H9 (cell line): ENCODE data around the gene SYT7. TPM values are rescaled to one million over a fixed set of nuclear protein-coding genes. Genes with fewer than 3 reads are reported as not detected.

Source experiments
- DNase-seq: peaks from one replicate; pipeline ENCODE4 v3.0.0-alpha.2; 2017
- H2AFZ ChIP-seq: one replicate; pipeline ENCODE4 v1.6.1; 2013; ENCODE audit warnings: mild to moderate bottlenecking, low read length, control low read depth, moderate library complexity
- H2AK5ac ChIP-seq: 2 replicates; pipeline ENCODE4 v1.6.1; 2013; ENCODE audit warnings: low read length, control low read depth, mixed read lengths; ENCODE audit not compliant: insufficient read length
- H2BK120ac ChIP-seq: one replicate; pipeline ENCODE4 v1.6.1; 2013; ENCODE audit warnings: low read depth, mild to moderate bottlenecking, low read length, control low read depth, inconsistent platforms; ENCODE audit not compliant: poor library complexity, severe bottlenecking
- H2BK12ac ChIP-seq: 2 replicates; pipeline ENCODE4 v1.6.1; 2013; ENCODE audit warnings: low read length, control low read depth, mixed read lengths, low read depth; ENCODE audit not compliant: insufficient read length
- H2BK15ac ChIP-seq: 2 replicates; pipeline ENCODE4 v1.6.1; 2013; ENCODE audit warnings: low read depth, low read length, control low read depth
- H2BK20ac ChIP-seq: one replicate; pipeline ENCODE4 v1.6.1; 2013; ENCODE audit warnings: low read depth, mild to moderate bottlenecking, low read length, control low read depth, inconsistent platforms; ENCODE audit not compliant: poor library complexity, severe bottlenecking
- H2BK5ac ChIP-seq: 2 replicates; pipeline ENCODE4 v1.6.1; 2013; ENCODE audit warnings: low read length, control low read depth, mixed read lengths; ENCODE audit not compliant: insufficient read length
- H3K14ac ChIP-seq: 2 replicates; pipeline ENCODE4 v1.6.1; 2013; ENCODE audit warnings: low read length, control low read depth; ENCODE audit not compliant: insufficient read depth
- H3K18ac ChIP-seq: 2 replicates; pipeline ENCODE4 v1.6.1; 2013; ENCODE audit warnings: low read depth, mild to moderate bottlenecking, mixed read lengths, low read length, control low read depth; ENCODE audit not compliant: insufficient read length
- H3K23ac ChIP-seq: 2 replicates; pipeline ENCODE4 v1.6.1; 2013; ENCODE audit warnings: low read length, control low read depth, mixed read lengths, low read depth; ENCODE audit not compliant: insufficient read length
- H3K23me2 ChIP-seq: 2 replicates; pipeline ENCODE4 v1.6.1; 2013; ENCODE audit warnings: low read depth, mild to moderate bottlenecking, mixed read lengths, low read length, control low read depth; ENCODE audit not compliant: insufficient read length, poor library complexity, severe bottlenecking
- H3K27ac ChIP-seq: 2 replicates; pipeline ENCODE4 v1.5.1; 2013; ENCODE audit warnings: low read length, control low read depth, mixed read lengths, low read depth; ENCODE audit not compliant: insufficient read length
- H3K27me3 ChIP-seq: 2 replicates; pipeline ENCODE4 v1.6.1; 2013; ENCODE audit warnings: low read length, control low read depth, inconsistent platforms; ENCODE audit not compliant: insufficient read depth
- H3K4ac ChIP-seq: 2 replicates; pipeline ENCODE4 v1.6.1; 2013; ENCODE audit warnings: low read depth, mild to moderate bottlenecking, control low read depth, inconsistent platforms, low read length, moderate library complexity
- H3K4me1 ChIP-seq: 2 replicates; pipeline ENCODE4 v1.6.1; 2013; ENCODE audit warnings: low read length, control low read depth, inconsistent platforms; ENCODE audit not compliant: insufficient read depth
- H3K4me2 ChIP-seq: 2 replicates; pipeline ENCODE4 v1.6.1; 2013; ENCODE audit warnings: low read length, control low read depth, mixed read lengths; ENCODE audit not compliant: insufficient read length, insufficient read depth
- H3K56ac ChIP-seq: 2 replicates; pipeline ENCODE4 v1.6.1; 2013; ENCODE audit warnings: low read depth, mild to moderate bottlenecking, mixed read lengths, low read length, control low read depth; ENCODE audit not compliant: insufficient read length
- H3K79me1 ChIP-seq: 2 replicates; pipeline ENCODE4 v1.6.1; 2013; ENCODE audit warnings: low read depth, mild to moderate bottlenecking, moderate library complexity, low read length, control low read depth, inconsistent platforms; ENCODE audit not compliant: insufficient read depth, poor library complexity, severe bottlenecking
- H3K79me2 ChIP-seq: 2 replicates; pipeline ENCODE4 v1.6.1; 2013; ENCODE audit warnings: low read length, control low read depth, inconsistent platforms; ENCODE audit not compliant: insufficient read depth
- H3K9ac ChIP-seq: 2 replicates; pipeline ENCODE4 v1.6.1; 2013; ENCODE audit warnings: low read length, control low read depth, mixed read lengths; ENCODE audit not compliant: insufficient read length; ENCODE audit errors: extremely low read depth
- H3K9me3 ChIP-seq: one replicate; pipeline ENCODE4 v1.6.1; 2013; ENCODE audit warnings: low read depth, low read length, inconsistent platforms; ENCODE audit not compliant: control insufficient read depth
- H3T11ph ChIP-seq: one replicate; pipeline ENCODE4 v1.6.1; 2013; ENCODE audit warnings: mild to moderate bottlenecking, low read length, control low read depth, inconsistent platforms
- H4K20me1 ChIP-seq: one replicate; pipeline ENCODE4 v1.6.1; 2013; ENCODE audit not compliant: control insufficient read depth, insufficient read length, insufficient read depth
- H4K5ac ChIP-seq: 2 replicates; pipeline ENCODE4 v1.6.1; 2013; ENCODE audit warnings: low read depth, mild to moderate bottlenecking, mixed read lengths, low read length, control low read depth; ENCODE audit not compliant: insufficient read length
- H4K8ac ChIP-seq: replicated peaks from 2 replicates; pipeline ENCODE4 v1.6.1; 2013; ENCODE audit warnings: low read length, control low read depth, mixed read lengths, low read depth; ENCODE audit not compliant: insufficient read length
- H4K91ac ChIP-seq: 2 replicates; pipeline ENCODE4 v1.6.1; 2013; ENCODE audit warnings: low read depth, mild to moderate bottlenecking, moderate library complexity, mixed read lengths, low read length, control low read depth; ENCODE audit not compliant: insufficient read length
- H3K27ac Mint-ChIP-seq, 3 experiments: 2 replicates in 2 of 3; 3 replicates in 1 of 3; pipeline ENCODE4 v1.8.0; 2020 to 2021; ENCODE audit warnings: mixed read lengths in 3 of 3, mild to moderate bottlenecking in 1 of 3, moderate library complexity in 1 of 3
- H3K27me3 Mint-ChIP-seq: 2 replicates; pipeline ENCODE4 v1.8.0; 2021; ENCODE audit warnings: low read depth, mild to moderate bottlenecking, moderate library complexity, mixed read lengths
- H3K36me3 Mint-ChIP-seq, 3 experiments: 2 replicates in 2 of 3; 3 replicates in 1 of 3; pipeline ENCODE4 v1.8.0; 2020 to 2021; ENCODE audit warnings: low read depth in 3 of 3, mixed read lengths in 3 of 3; ENCODE audit not compliant: insufficient read depth in 1 of 3
- H3K4me1 Mint-ChIP-seq, 2 experiments: 2 replicates each; pipeline ENCODE4 v1.8.0; 2020; ENCODE audit warnings: mixed read lengths in 2 of 2
- H3K4me3 Mint-ChIP-seq, 2 experiments: 2 replicates in 1 of 2; 3 replicates in 1 of 2; pipeline ENCODE4 v1.8.0; 2020 to 2021; ENCODE audit warnings: mild to moderate bottlenecking in 2 of 2, mixed read lengths in 2 of 2, moderate library complexity in 1 of 2
- H3K9me3 Mint-ChIP-seq, 2 experiments: 2 replicates in 1 of 2; 3 replicates in 1 of 2; pipeline ENCODE4 v1.8.0; 2020; ENCODE audit warnings: mild to moderate bottlenecking in 2 of 2, mixed read lengths in 2 of 2, moderate library complexity in 1 of 2
- CTCF ChIP-seq: fragments of 200-600 bp; sonication (generic); conservative IDR thresholded peaks from 3 replicates; pipeline ENCODE4 v1.8.0; 2021; ENCODE audit warnings: antibody characterized with exemption, mild to moderate bottlenecking
- WGBS: extraction: QIAGEN DNeasy Blood & Tissue Kit; methylation state at CpG from one replicate; pipeline ENCODE4 v1.1.7; 2013; ENCODE audit warnings: missing lambda C conversion rate, low lambda C conversion rate, mixed read lengths; ENCODE audit not compliant: insufficient read length; ENCODE audit errors: extremely low coverage; 5-methylcytosine and 5-hydroxymethylcytosine counted together
- total RNA-seq: library from RNA; stranded (reverse); gene quantifications from 2 replicates; pipeline ENCODE4 v1.2.1, GENCODE V29; 2021

Gene SYT7
- total RNA-seq, 1 experiment from 2014 or later, result 8.8 TPM

- Histone ChIP-seq H2BK120ac (no peak overlapping the region), H4K5ac (no peak overlapping the region), H3K4me2 (no peak overlapping the region), H3K56ac (no peak overlapping the region), H3K14ac (no peak overlapping the region; the same call in 1 of the 2 replicates), H4K20me1 (no peaks in the 10 kb centered on the region), H4K91ac (no peak overlapping the region), H3K27me3 (no peaks in the 10 kb centered on the region), H3K4ac (no peak overlapping the region), H3K23me2 (no peaks in the 10 kb centered on the region), H2BK20ac (no peak overlapping the region), H2AK5ac (no peak overlapping the region), H3K79me1 (no peaks in the 10 kb centered on the region), H3K23ac (no peak overlapping the region), H3K27ac (no peak overlapping the region), H2BK5ac (no peak overlapping the region), H3K79me2 (no peaks in the 10 kb centered on the region), H3K9ac (no peak overlapping the region), H4K8ac (no peak overlapping the region), H3K18ac (no peak overlapping the region), H2BK15ac (no peak overlapping the region), H3K4me1 (0 out of 2 replicates have a peak, but pooled peaks cover 2% of the 10 kb centered on the region), H3K9me3 (no peaks in the 10 kb centered on the region), H2AFZ (no peak overlapping the region), H3T11ph (no peak overlapping the region), H2BK12ac (no peak overlapping the region)
- H3K27me3 Mint-ChIP-seq, result peaks cover 20% of the 10 kb centered on the region
- H3K9me3 Mint-ChIP-seq, result no peaks in the 10 kb centered on the region
- no CpG with 5 or more reads among the region's 26 CpGs for WGBS
- H3K27ac Mint-ChIP-seq, result no peak overlapping the region
- H3K36me3 Mint-ChIP-seq, result no peaks in the 10 kb centered on the region; a peak in 1 of 7 replicates
- peaks cover 10 to 22% of the 10 kb centered on the region in 2 experiments for H3K4me1 Mint-ChIP-seq
- no peak overlapping the region for H3K4me3 Mint-ChIP-seq
- no peak for DNase-seq
- no peak for TF ChIP-seq CTCF
These were observed 84.9 kb downstream of the SYT7 start for GRCh38 chr11:61495801-61496601.
